Measurements from ENCODE around the gene NFIX.

NFIX gene

DNA sequence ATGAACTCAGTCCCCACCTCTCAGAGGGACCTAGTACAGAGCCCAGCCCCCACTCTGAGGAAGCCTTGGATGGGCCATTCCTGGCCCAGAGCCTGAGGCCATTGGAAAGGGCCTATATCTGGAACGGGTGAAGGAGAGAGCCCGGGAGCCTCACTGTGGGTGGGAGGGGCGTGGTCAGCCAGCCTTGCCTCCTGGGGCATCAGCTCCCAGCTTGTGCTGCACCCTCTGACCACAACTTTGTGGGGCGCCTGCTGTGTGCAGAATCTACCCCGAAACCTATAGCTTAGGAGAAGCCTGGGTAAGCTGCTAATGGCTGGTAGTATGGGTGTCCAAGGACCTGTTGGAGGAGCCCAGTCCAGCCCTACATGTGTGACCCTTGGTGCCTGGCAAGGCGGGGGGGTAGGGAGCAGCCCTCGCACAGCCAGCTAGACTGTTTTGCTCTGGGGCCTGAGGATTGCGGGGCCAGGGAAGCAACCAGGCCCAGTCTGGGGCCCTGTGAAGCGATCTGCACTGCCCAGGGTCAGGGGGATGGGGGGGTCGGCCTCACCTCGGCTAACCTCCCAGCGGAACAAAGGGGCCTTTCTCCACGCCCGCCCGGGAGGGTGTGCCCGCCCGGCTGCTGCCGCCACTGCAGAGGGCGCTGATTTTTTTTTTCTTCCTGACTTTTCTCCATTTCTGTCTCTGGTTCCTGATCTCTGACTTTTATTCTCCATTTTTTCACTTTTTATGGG, 65.1 kb downstream of the NFIX start:
- FAIRE-seq: no peak

DNA sequence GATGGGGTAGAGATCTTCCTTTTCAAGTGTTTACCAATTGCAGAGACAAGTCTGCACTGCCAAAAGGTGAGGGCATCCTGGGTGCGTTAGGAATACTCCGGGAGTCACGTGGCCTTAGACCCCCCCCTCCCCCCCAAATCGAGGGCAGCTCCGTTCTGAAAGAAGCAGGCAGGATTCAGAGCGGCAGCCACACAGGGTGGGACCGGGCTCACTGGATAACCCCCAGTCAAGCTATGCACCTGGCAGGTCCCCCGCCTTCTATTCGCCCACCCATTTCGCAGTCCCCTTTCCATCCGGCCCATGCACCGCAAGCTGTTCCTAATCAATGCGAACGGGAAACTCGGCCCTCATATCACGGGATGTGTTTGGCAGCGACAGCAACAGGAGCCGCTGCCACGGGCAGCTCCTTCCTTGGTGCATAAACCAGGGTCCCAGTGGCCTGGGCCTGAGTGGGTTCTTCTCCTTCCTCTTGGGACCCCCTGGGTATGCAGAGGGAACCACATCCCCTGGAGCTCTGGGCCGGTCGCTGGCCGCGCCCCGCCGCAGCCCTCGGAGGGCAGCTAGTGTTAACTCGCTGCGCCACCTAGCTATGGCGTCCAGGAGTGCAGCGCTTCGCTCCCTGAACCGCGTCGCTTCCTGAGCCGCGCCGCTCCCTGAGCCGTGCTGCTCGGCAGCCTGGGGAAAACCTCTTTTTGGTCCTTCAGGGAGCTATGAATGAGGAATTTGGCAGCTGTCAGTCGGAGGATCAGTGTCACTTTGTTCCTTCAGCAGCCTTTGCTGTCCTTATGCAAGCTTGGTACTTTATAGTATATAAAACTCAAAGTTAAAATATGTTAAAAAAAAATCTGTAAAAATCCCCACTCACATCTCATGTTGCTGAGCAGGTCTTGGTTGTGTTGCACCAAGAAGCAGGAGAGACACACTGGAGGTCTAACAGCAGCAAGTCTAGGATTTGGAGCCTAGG, 66.0 kb downstream of the NFIX start:
- FAIRE-seq: no peak

GRCh38 chr19:13062317-13062716, 67.0 kb downstream of the NFIX start:
- FAIRE-seq: no peak

DNA sequence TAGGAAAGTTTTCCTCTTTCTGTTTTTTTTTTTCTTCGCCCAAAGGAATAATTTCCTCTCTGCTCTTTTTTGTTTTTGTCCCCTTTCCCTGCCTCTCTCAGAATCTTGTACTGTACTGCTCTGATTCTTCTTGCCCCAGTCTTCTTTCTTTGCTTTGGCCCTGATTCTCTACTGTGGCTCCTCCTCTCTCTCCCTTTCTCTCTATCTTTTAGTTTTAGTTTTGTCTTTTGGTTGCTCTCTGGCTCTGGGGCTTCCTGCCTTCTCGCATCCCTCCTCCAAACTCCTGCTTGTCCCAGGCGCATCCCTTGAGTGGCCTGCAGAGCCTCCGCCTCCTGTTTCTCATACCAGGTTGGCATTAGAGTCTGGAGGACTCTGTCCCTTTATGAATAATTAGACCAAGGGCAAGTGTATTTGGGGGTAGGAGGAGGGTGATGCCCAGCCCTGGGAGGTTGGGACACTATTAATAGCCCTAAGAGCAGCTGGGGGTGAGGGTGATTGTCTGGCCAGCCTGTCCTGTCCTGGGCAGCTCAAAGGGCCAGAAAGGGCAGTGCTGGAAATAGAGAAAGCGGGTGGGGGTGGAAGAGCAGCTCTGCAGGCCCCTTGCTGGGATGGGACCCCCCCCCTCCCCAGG, 68.3 kb downstream of the NFIX start:
- FAIRE-seq: no peak

GRCh38 chr19:13064092-13064489, 68.8 kb downstream of the NFIX start:
- no peak for FAIRE-seq

GRCh38 chr19:13066226-13066625, 71.0 kb downstream of the NFIX start:
- FAIRE-seq: no peak

- FAIRE-seq: no peak
These were observed 71.9 kb downstream of the NFIX start for GRCh38 chr19:13066933-13067807.

DNA sequence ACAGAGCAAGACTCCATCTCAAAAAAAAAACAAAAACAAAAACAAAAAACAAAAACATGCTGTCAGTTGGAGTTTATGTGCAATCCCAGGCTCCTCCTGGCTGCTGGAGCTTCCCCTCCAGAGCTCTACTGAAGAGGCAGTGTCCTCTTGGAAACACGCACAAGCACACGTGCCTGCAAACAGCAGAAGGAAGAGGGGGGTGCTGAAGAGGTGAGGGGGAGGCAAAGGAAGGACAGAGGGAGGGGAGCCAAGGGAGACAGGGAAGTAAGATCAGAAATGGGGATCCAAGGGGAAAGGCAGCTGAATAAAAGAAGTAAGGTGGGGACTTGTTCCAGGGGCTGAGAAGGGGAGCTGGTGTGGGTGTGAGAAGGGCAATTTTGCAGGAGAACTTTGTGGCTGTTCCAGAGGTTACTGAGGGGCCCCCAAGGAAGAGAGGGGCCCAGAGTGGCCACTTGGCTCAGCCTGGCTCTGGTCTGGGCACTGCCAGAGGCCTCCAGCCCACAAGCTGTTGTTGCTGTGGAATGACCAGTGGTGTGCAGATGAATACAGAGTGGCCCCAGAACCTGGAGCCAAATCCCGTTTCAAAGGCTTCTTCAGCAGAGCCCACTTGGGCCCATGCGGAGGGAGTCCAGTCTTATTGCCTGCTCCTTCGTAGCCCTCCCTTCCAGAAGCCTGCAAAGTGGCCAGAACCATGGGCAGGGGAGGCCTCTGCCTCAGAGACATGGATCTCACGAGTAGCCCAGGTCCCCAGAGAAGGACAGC, 73.0 kb downstream of the NFIX start:
- FAIRE-seq: no peak

DNA sequence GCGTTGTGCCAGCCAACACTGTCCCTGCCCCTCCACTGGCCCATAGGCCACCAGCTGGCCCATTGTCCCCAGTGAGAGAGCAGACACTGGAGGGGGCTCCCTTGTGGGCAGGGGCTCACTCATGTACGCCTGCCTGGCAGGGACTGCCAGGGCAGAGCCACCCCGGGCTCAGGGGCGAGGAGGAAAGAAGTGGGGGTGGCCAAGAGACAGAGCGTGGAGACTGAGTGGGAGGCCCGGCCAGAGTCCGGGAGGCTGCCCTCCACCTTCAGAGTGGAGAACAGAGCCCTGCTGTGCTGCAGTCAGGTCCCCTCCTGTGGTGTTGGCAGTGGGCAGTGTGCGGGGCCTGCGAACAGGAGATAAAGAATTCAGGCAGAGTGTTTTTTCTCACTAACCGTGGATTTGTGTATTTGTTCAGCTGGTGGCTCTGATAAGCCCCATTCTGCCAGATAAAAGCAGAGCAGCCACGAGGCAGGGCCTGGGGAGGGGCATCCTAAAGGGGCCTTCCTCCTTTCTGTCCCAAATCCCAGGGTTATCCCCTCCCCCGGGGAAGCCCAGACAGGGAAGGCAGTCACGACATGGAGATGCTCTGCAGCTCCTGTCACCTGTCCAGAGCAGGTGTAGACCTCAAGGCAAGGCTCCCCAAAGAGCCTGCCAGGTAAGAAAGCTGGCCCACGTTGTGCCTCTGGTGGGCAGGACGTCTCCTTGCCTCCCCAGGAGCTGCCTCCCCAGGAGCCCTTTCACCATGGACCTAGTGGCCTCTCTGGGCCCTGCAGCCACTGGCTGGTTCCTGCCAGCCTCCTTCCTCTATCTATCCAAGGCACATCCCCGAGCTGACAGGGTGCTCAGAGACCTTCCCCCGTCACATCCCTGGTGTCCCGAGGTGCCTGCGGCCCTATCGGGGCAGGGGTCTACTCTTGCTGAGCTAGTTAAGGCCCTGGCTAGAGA, 74.4 kb downstream of the NFIX start:
- FAIRE-seq: no peak

- no peak for FAIRE-seq
These were observed 75.3 kb downstream of the NFIX start for GRCh38 chr19:13070425-13071140.

DNA sequence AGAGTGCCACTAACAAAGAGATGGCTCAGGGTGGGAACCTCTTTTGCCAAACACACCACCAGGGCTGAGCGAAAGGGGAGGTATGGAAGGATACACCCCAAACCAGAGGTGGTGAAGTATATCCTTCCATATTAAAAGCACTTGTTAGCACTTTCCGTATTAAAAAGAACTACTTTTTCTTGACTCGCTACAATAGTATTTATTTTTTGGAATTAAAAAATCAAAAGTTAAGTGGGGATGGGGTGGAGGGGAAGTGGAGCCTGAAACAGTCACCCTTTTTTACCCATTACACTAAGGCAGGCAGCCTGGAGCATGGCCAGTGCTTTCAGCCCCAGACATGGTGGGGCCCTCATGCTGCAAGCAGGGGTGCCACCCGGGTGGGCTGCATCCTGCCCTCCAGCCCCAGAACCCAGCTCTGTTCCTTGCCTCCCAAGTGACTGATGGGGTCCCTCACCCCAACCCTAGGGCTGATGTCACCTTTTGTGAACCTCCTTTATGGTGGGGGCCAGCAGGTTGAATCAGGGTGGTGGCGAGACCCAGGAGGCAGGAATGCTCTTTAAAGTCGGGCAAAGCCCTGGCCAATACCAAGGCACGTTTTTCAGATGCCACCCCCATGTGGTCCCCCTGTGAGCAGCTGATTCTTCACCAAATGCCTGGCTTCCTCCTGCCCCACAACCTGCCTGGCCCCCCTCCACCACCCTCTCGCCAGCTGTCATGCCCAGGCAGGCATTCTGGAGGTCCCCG, 76.3 kb downstream of the NFIX start:
- FAIRE-seq: no peak

- FAIRE-seq: no peak
These were observed 77.1 kb downstream of the NFIX start for GRCh38 chr19:13072188-13072908.

GRCh38 chr19:13073263-13073662, 78.0 kb downstream of the NFIX start:
- no peak for FAIRE-seq

DNA sequence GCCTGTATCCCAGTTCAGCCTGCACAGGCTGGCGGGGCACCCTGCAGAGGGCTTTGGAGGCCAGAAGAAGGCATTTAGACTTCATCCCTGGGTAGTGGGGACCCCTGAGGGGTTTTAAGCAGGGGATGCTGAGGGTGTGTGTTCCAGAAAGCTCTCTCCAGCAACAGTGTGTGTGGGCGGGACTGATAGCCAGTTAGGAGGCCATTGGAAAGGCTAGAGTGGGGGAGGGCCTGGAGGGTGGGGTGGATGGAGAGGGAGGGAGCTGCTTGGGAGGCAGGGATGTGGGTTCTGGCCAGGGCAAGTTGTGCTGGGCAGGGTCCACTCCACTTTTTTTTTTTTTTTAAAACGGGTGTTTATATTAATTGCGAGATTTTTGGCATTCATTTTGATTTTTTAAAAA, 79.1 kb downstream of the NFIX start:
- FAIRE-seq: no peak

GRCh38 chr19:13076320-13076719, 81.0 kb downstream of the NFIX start:
- no peak for FAIRE-seq

GRCh38 chr19:13076787-13077186, 81.5 kb downstream of the NFIX start:
- no peak for FAIRE-seq

DNA sequence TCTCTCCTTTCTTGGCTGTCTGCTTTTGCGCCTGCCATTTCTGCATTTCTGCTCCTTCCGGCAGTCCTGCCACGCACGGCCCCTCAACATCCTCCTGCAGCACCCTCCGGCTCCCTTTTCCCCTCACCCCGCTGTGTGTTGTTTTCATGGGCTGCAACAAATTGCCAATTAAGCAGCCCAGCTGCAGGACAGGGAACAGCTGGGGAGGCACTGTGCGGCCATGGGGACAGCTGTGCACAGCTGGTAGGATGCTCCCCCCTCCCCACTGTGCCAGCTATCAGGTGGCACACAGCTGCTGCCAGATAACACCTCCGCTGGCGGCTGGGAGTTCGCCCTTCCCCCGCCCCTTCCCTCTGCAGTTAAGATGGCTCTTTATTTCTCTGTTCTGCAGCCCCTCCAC, 82.0 kb downstream of the NFIX start:
- no peak for FAIRE-seq

GRCh38 chr19:13078381-13078780, 83.1 kb downstream of the NFIX start:
- no peak for FAIRE-seq
